Endothelial cell of umbilical vein (primary cell): Measurements from ENCODE around the gene NPTN.

Source experiments
- CTCF ChIP-seq, 2 donors: IDR thresholded peaks; 1 replicate in 1 of 2; 2 replicates in 1 of 2; pipeline ENCODE4 v1.5.1; 2011; ENCODE audit warnings: low read length in 2 of 2, mild to moderate bottlenecking in 2 of 2, moderate library complexity in 2 of 2, control low read depth in 1 of 2, inconsistent platforms in 1 of 2, low read depth in 1 of 2; ENCODE audit not compliant: insufficient read depth in 1 of 2; ENCODE audit errors: extremely low read depth in 1 of 2
- MAX ChIP-seq: IDR thresholded peaks from 2 replicates; pipeline ENCODE4 v1.6.1; 2011; ENCODE audit not compliant: insufficient read depth, insufficient read length
- POLR2A ChIP-seq: IDR thresholded peaks from 2 replicates; pipeline ENCODE4 v1.6.1; 2012; ENCODE audit warnings: low read depth, mild to moderate bottlenecking, control low read depth, low read length

- TF ChIP-seq CTCF (IDR thresholded peaks at IDR 0.05; ENCODE audit: extremely low read depth in 1 of 2, insufficient read depth in 1 of 2, low read depth in 1 of 2, low read length in 2 of 2) (no peak), MAX (no peak), POLR2A (no peak)
These were observed 25.3 kb downstream of the NPTN start for GRCh38 chr15:73607843-73608242.
